Effector CD8-positive, alpha-beta T cell (primary cell): ENCODE data around the gene LETM1.
"Not testable (repeated sequence)": the region's sequence is repeated elsewhere in the genome, so short reads cannot be mapped to it uniquely, and the experiment has no call there.

Source experiments
- DNase-seq: peaks from one replicate; lab custom pipeline; 2025; lab: John Stamatoyannopoulos, UW

The LETM1 gene

GRCh38 chr4:1851575-1852410, 4.2 kb downstream of the LETM1 start:
- DNase-seq, result no peak

GRCh38 chr4:1851160-1851559, 4.8 kb downstream of the LETM1 start:
- DNase-seq, result no peak

- DNase-seq, result no peak
Observed at GRCh38 chr4:1850276-1850675, 5.7 kb downstream of the LETM1 start.

- DNase-seq, result no peak
Observed at GRCh38 chr4:1846580-1846979, 9.4 kb downstream of the LETM1 start.

GRCh38 chr4:1844618-1845017, 11.3 kb downstream of the LETM1 start:
- DNase-seq, result not testable (repeated sequence)

- DNase-seq, result no peak
Observed at GRCh38 chr4:1843852-1844251, 12.1 kb downstream of the LETM1 start.

- DNase-seq, result no peak
Observed at GRCh38 chr4:1842993-1843448, 12.9 kb downstream of the LETM1 start.

- DNase-seq, result no peak
Observed at GRCh38 chr4:1842339-1842895, 13.5 kb downstream of the LETM1 start.

GRCh38 chr4:1841887-1842210, 14.1 kb downstream of the LETM1 start:
- no peak for DNase-seq

- DNase-seq, result no peak
Observed at GRCh38 chr4:1841201-1841886, 14.6 kb downstream of the LETM1 start.

GRCh38 chr4:1839282-1839681, 16.7 kb downstream of the LETM1 start:
- no peak for DNase-seq

- no peak for DNase-seq
Observed at GRCh38 chr4:1837069-1837468, 18.9 kb downstream of the LETM1 start.

GRCh38 chr4:1836650-1837049, 19.3 kb downstream of the LETM1 start:
- DNase-seq, result no peak

- not testable (repeated sequence) for DNase-seq
Observed at GRCh38 chr4:1835836-1836235, 20.1 kb downstream of the LETM1 start.

GRCh38 chr4:1834047-1834775, 21.7 kb downstream of the LETM1 start:
- DNase-seq, result no peak

GRCh38 chr4:1833307-1834046, 22.5 kb downstream of the LETM1 start:
- DNase-seq, result no peak

GRCh38 chr4:1832690-1833089, 23.3 kb downstream of the LETM1 start:
- DNase-seq, result no peak

GRCh38 chr4:1831331-1831730, 24.6 kb downstream of the LETM1 start:
- DNase-seq, result no peak

GRCh38 chr4:1830642-1831228, 25.2 kb downstream of the LETM1 start:
- no peak for DNase-seq

GRCh38 chr4:1830234-1830633, 25.7 kb downstream of the LETM1 start:
- no peak for DNase-seq
